GM12878 (cell line): ENCODE data around the gene ITPKB. TPM values are rescaled to one million over a fixed set of nuclear protein-coding genes. Genes with fewer than 3 reads are reported as not detected.

Source experiments
- ATAC-seq: fragments of 200-7000 bp; cut with Tn5 transposase; 3 replicates; pipeline ENCODE4 v1.9.1; 2020; ENCODE audit warnings: mild to moderate bottlenecking, moderate library complexity
- BruUV-seq: library from RNA; stranded (reverse); fragments of 400-500 nt; replicated peaks from 2 replicates; lab custom pipeline; 2021; lab: Mats Ljungman, UMichigan
- CTCF ChIA-PET: fragments of 300-600 bp; sonication (Branson Sonifier 250); formaldehyde crosslinking; extraction: SDS; loops from one replicate; lab custom pipeline; 2021; ENCODE audit warnings: inconsistent platforms; lab: Yijun Ruan, JAX
- POLR2A ChIA-PET: fragments of 350-600 bp; formaldehyde crosslinking; extraction: SDS; loops from one replicate; lab custom pipeline; 2021; ENCODE audit warnings: inconsistent platforms; lab: Charles Lee
- RAD21 ChIA-PET: fragments of 300-600 bp; sonication (Branson Sonifier 250); formaldehyde crosslinking; loops from one replicate; lab custom pipeline; 2023; ENCODE audit warnings: antibody characterized with exemption; ENCODE audit not compliant: unreplicated experiment; lab: Charles Lee
- SMC1A ChIA-PET: fragments of 300-600 bp; sonication (Branson Sonifier 250); formaldehyde crosslinking; loops from one replicate; lab custom pipeline; 2023; ENCODE audit not compliant: unreplicated experiment, uncharacterized antibody; lab: Charles Lee
- DNase-seq: peaks from one replicate; pipeline ENCODE4 v3.0.0-alpha.2; 2011; ENCODE audit warnings: low read depth, low spot score
- FAIRE-seq: peaks from 3 replicates; lab custom pipeline; 2011; peaks lifted over from hg19 to GRCh38; lab: Jason Lieb, UNC
- H2AFZ ChIP-seq: 2 replicates; pipeline ENCODE4 v1.6.0; 2011; ENCODE audit warnings: low read depth, low read length, control low read depth; ENCODE audit not compliant: control insufficient read depth
- H3K27ac ChIP-seq: 2 replicates; pipeline ENCODE4 v1.5.1; 2011; ENCODE audit warnings: control low read depth; ENCODE audit not compliant: control insufficient read depth, insufficient read depth
- H3K27me3 ChIP-seq, 2 experiments: replicated peaks in 1 of 2; 2 replicates each; pipeline versions ENCODE4 v1.6.0 to v1.6.1; 2011; ENCODE audit warnings: low read length in 1 of 2; ENCODE audit not compliant: control insufficient read depth in 2 of 2, insufficient read depth in 2 of 2
- H3K36me3 ChIP-seq, 2 experiments: 2 replicates each; pipeline ENCODE4 v1.5.1; 2011; ENCODE audit warnings: low read length in 1 of 2; ENCODE audit not compliant: control insufficient read depth in 2 of 2, insufficient read depth in 2 of 2
- H3K4me1 ChIP-seq: 2 replicates; pipeline ENCODE4 v1.6.1; 2011; ENCODE audit warnings: mild to moderate bottlenecking, low read length, moderate library complexity, mixed read lengths; ENCODE audit not compliant: control insufficient read depth, insufficient read depth
- H3K4me2 ChIP-seq: 2 replicates; pipeline ENCODE4 v1.6.0; 2011; ENCODE audit warnings: control low read depth; ENCODE audit not compliant: control insufficient read depth, insufficient read depth
- H3K4me3 ChIP-seq: fragments of 200-600 bp; sonication (generic); 2 replicates; pipeline ENCODE4 v1.5.1; 2016
- H3K79me2 ChIP-seq: 2 replicates; pipeline ENCODE4 v1.6.0; 2011; ENCODE audit warnings: low read length; ENCODE audit not compliant: control insufficient read depth, insufficient read depth
- H3K9ac ChIP-seq: 2 replicates; pipeline ENCODE4 v1.8.0; 2011; ENCODE audit warnings: low read length, control low read depth, mixed read lengths; ENCODE audit not compliant: control insufficient read depth, insufficient read depth
- H3K9me3 ChIP-seq: replicated peaks from 3 replicates; pipeline ENCODE4 v1.5.1; 2011; ENCODE audit warnings: mild to moderate bottlenecking, low read length; ENCODE audit not compliant: control insufficient read depth, insufficient read depth
- H4K20me1 ChIP-seq: 2 replicates; pipeline ENCODE4 v1.6.0; 2011; ENCODE audit not compliant: control insufficient read depth, insufficient read depth
- CBX3 ChIP-seq: fragments of 200-600 bp; sonication (generic); IDR thresholded peaks from 2 replicates; pipeline ENCODE4 v1.6.1; 2016; ENCODE audit warnings: low read depth, borderline replicate concordance
- EGR1 ChIP-seq, 2 experiments: IDR thresholded peaks; 1 replicate in 1 of 2; 2 replicates in 1 of 2; pipeline ENCODE4 v1.6.1; 2011 to 2012; ENCODE audit warnings: low read depth in 2 of 2, low read length in 2 of 2, borderline replicate concordance in 1 of 2, mild to moderate bottlenecking in 1 of 2, moderate library complexity in 1 of 2
- JUND ChIP-seq: IDR thresholded peaks from 2 replicates; pipeline ENCODE4 v1.6.1; 2012; ENCODE audit warnings: low read depth, mild to moderate bottlenecking, low read length, improper control_type of control experiment, moderate library complexity
- NR2C2 ChIP-seq: IDR thresholded peaks from 2 replicates; pipeline ENCODE4 v1.6.1; 2011; ENCODE audit warnings: borderline replicate concordance, low read depth; ENCODE audit not compliant: control insufficient read depth, insufficient read length
- PML ChIP-seq: IDR thresholded peaks from 2 replicates; pipeline ENCODE4 v1.6.1; 2012; ENCODE audit warnings: low read length, inconsistent platforms
- POLR2A ChIP-seq: IDR thresholded peaks from 2 replicates; pipeline ENCODE4 v1.6.1; 2011; ENCODE audit warnings: low read depth, mild to moderate bottlenecking, low read length
- SREBF1 ChIP-seq: IDR thresholded peaks from 2 replicates; pipeline ENCODE4 v1.6.1; 2012; ENCODE audit warnings: mild to moderate bottlenecking, low read length
- WGBS: methylation state at CpG from one replicate; pipeline ENCODE4 v1.1.6; 2016; ENCODE audit warnings: low lambda C conversion rate; ENCODE audit not compliant: insufficient replicate concordance, insufficient coverage; ENCODE audit errors: missing lambda C conversion rate; 5-methylcytosine and 5-hydroxymethylcytosine counted together
- in situ Hi-C: fragments of 300-500 bp; cut with MboI; formaldehyde crosslinking; loops from 9 replicates; pipeline ENCODE4 v1.14.3; 2018; ENCODE audit warnings: mixed read lengths
- intact Hi-C: fragments of 100-400 bp; cut with micrococcal nuclease; formaldehyde crosslinking; loops from one replicate; pipeline ENCODE4 v1.14.2; 2022; ENCODE audit not compliant: unreplicated experiment
- polyA plus RNA-seq, 11 experiments: library from polyadenylated mRNA; depleted of rRNA in 4 of 11; unstranded in 6 of 11; stranded (reverse) in 5 of 11; fragments of >200 nt; fragmentation: Nextera tagmentation in 4 of 11; fragmentation: Illumina TruSeq in 1 of 11; extraction: Ambion mirVana in 4 of 11; extraction: Trizol in 1 of 11; gene quantifications; 1 replicate in 1 of 11; 2 replicates in 10 of 11; pipeline versions ENCODE4 v1.2.1 to v1.2.3, GENCODE V29; 2011 to 2016; ENCODE audit warnings: inconsistent platforms in 2 of 11, missing spikeins in 2 of 11, low read depth in 1 of 11
- total RNA-seq, 4 experiments: library from RNA; depleted of rRNA in 3 of 4; stranded (reverse); fragments of >200 nt in 3 of 4; fragmentation: Illumina TruSeq in 1 of 4; extraction: Trizol in 1 of 4; gene quantifications; 2 replicates each; pipeline versions ENCODE4 v1.2.1 to v1.2.3, GENCODE V29; 2013 to 2021
- TF ChIP-seq, protein P1 (sequence below): fragments of 150-350 bp; IDR thresholded peaks from 2 replicates; pipeline ENCODE4 v1.6.1; 2016; ENCODE audit warnings: low read depth, low read length
- TF ChIP-seq, protein P2 (sequence below): IDR thresholded peaks from 2 replicates; pipeline ENCODE4 v1.6.1; 2012; ENCODE audit warnings: low read length, inconsistent platforms
- TF ChIP-seq, protein P3 (sequence below): IDR thresholded peaks from 2 replicates; pipeline ENCODE4 v1.6.1; 2012; ENCODE audit warnings: mild to moderate bottlenecking, low read depth, low read length
- TF ChIP-seq, protein P4 (sequence below): fragments of 450-650 bp; formaldehyde crosslinking; IDR thresholded peaks from 2 replicates; pipeline ENCODE4 v1.4.0; 2020; ENCODE audit warnings: mild to moderate bottlenecking, moderate library complexity

The ITPKB gene
- total and polyA plus RNA-seq, 10 of the 15 experiments (the other 5 are each of a cell fraction or from before 2014, with no cell fraction given), result 1.3 to 38.7 (median 12.9) TPM

DNA sequence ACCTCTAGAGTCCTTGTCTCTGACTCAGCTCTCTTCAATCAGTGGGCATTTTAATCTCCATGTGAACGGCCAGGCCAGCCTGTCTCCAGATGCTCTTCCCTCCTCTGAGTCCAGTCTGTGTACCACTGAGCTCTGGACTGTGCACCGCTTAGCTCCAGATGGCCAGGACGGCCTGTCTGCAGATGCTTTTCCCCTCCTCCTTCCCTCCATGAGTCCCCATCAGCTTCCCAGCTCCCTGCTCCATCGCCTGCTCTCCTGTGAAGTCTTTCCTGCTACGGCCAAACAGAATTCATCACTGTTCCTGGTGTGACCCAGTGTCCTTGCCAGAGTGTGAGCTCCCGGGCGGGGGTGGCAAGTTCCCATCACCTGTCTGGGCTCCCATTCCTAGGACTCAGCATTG is 148.5 kb downstream of the ITPKB start:
- Histone ChIP-seq H2AFZ (no peak overlapping the region), H4K20me1 (no peaks in the 10 kb centered on the region), H3K9me3 (no peaks in the 10 kb centered on the region), H3K9ac (no peak overlapping the region), H3K4me3 (no peak overlapping the region), H3K36me3 (no peaks in the 10 kb centered on the region), H3K4me1 (no peaks in the 10 kb centered on the region), H3K4me2 (no peak overlapping the region), H3K27me3 (peaks cover 0 to 5% of the 10 kb centered on the region in 2 experiments; a peak in 3 of 4 replicates), H3K79me2 (no peaks in the 10 kb centered on the region), H3K27ac (no peak overlapping the region)
- POLR2A ChIA-PET, result interaction anchor here (0.6 kb wide), 1 partner anchor 34 kb away, joined by 4 read pairs; no protein-coding TSS in a partner anchor
- BruUV-seq, result no TSS peak
- CTCF ChIA-PET, result no interaction called here
- intact Hi-C loops, result no loop called here
- RAD21 ChIA-PET, result no interaction called here
- FAIRE-seq (no peak), ATAC-seq (no peak), DNase-seq (no peak)
- SMC1A ChIA-PET, result interaction anchor here (0.6 to 0.7 kb wide), 2 partner anchors 10 to 46 kb away, joined by 3 to 4 read pairs; no protein-coding TSS in a partner anchor
- WGBS, result 30% methylated on average over 7 of the region's 7 CpGs
- in situ Hi-C loops, result no loop called here
- TF ChIP-seq PML (no peak), EGR1 (IDR thresholded peaks at IDR 0.05; ENCODE audit: borderline replicate concordance in 1 of 2, low read depth in 2 of 2, low read length in 2 of 2) (no peak), SREBF1 (no peak), CBX3 (no peak), POLR2A (no peak), NR2C2 (no peak), JUND (no peak)
- TF ChIP-seq, protein P1, sequence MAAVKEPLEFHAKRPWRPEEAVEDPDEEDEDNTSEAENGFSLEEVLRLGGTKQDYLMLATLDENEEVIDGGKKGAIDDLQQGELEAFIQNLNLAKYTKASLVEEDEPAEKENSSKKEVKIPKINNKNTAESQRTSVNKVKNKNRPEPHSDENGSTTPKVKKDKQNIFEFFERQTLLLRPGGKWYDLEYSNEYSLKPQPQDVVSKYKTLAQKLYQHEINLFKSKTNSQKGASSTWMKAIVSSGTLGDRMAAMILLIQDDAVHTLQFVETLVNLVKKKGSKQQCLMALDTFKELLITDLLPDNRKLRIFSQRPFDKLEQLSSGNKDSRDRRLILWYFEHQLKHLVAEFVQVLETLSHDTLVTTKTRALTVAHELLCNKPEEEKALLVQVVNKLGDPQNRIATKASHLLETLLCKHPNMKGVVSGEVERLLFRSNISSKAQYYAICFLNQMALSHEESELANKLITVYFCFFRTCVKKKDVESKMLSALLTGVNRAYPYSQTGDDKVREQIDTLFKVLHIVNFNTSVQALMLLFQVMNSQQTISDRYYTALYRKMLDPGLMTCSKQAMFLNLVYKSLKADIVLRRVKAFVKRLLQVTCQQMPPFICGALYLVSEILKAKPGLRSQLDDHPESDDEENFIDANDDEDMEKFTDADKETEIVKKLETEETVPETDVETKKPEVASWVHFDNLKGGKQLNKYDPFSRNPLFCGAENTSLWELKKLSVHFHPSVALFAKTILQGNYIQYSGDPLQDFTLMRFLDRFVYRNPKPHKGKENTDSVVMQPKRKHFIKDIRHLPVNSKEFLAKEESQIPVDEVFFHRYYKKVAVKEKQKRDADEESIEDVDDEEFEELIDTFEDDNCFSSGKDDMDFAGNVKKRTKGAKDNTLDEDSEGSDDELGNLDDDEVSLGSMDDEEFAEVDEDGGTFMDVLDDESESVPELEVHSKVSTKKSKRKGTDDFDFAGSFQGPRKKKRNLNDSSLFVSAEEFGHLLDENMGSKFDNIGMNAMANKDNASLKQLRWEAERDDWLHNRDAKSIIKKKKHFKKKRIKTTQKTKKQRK, result no peak
- TF ChIP-seq, protein P2, sequence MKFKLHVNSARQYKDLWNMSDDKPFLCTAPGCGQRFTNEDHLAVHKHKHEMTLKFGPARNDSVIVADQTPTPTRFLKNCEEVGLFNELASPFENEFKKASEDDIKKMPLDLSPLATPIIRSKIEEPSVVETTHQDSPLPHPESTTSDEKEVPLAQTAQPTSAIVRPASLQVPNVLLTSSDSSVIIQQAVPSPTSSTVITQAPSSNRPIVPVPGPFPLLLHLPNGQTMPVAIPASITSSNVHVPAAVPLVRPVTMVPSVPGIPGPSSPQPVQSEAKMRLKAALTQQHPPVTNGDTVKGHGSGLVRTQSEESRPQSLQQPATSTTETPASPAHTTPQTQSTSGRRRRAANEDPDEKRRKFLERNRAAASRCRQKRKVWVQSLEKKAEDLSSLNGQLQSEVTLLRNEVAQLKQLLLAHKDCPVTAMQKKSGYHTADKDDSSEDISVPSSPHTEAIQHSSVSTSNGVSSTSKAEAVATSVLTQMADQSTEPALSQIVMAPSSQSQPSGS, result no peak
- TF ChIP-seq, protein P3, sequence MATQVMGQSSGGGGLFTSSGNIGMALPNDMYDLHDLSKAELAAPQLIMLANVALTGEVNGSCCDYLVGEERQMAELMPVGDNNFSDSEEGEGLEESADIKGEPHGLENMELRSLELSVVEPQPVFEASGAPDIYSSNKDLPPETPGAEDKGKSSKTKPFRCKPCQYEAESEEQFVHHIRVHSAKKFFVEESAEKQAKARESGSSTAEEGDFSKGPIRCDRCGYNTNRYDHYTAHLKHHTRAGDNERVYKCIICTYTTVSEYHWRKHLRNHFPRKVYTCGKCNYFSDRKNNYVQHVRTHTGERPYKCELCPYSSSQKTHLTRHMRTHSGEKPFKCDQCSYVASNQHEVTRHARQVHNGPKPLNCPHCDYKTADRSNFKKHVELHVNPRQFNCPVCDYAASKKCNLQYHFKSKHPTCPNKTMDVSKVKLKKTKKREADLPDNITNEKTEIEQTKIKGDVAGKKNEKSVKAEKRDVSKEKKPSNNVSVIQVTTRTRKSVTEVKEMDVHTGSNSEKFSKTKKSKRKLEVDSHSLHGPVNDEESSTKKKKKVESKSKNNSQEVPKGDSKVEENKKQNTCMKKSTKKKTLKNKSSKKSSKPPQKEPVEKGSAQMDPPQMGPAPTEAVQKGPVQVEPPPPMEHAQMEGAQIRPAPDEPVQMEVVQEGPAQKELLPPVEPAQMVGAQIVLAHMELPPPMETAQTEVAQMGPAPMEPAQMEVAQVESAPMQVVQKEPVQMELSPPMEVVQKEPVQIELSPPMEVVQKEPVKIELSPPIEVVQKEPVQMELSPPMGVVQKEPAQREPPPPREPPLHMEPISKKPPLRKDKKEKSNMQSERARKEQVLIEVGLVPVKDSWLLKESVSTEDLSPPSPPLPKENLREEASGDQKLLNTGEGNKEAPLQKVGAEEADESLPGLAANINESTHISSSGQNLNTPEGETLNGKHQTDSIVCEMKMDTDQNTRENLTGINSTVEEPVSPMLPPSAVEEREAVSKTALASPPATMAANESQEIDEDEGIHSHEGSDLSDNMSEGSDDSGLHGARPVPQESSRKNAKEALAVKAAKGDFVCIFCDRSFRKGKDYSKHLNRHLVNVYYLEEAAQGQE, result no peak
- TF ChIP-seq, protein P4, sequence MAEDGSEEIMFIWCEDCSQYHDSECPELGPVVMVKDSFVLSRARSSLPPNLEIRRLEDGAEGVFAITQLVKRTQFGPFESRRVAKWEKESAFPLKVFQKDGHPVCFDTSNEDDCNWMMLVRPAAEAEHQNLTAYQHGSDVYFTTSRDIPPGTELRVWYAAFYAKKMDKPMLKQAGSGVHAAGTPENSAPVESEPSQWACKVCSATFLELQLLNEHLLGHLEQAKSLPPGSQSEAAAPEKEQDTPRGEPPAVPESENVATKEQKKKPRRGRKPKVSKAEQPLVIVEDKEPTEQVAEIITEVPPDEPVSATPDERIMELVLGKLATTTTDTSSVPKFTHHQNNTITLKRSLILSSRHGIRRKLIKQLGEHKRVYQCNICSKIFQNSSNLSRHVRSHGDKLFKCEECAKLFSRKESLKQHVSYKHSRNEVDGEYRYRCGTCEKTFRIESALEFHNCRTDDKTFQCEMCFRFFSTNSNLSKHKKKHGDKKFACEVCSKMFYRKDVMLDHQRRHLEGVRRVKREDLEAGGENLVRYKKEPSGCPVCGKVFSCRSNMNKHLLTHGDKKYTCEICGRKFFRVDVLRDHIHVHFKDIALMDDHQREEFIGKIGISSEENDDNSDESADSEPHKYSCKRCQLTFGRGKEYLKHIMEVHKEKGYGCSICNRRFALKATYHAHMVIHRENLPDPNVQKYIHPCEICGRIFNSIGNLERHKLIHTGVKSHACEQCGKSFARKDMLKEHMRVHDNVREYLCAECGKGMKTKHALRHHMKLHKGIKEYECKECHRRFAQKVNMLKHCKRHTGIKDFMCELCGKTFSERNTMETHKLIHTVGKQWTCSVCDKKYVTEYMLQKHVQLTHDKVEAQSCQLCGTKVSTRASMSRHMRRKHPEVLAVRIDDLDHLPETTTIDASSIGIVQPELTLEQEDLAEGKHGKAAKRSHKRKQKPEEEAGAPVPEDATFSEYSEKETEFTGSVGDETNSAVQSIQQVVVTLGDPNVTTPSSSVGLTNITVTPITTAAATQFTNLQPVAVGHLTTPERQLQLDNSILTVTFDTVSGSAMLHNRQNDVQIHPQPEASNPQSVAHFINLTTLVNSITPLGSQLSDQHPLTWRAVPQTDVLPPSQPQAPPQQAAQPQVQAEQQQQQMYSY, result no peak
